SK-MEL-5 (cell line): ENCODE results near the gene TNS1. TPM values are rescaled to one million over a fixed set of nuclear protein-coding genes. Genes with fewer than 3 reads are reported as not detected.

Source experiments
- DNase-seq: peaks from one replicate; pipeline ENCODE4 v3.0.0-alpha.2; 2016; ENCODE audit warnings: low read depth, low spot score
- in situ Hi-C: cut with HindIII; loops from 2 replicates; pipeline ENCODE4 v1.10.0; 2016; ENCODE audit warnings: low sequenced_read_pairs, high pct_unique_total_duplicates, low pct_unique_long_range_greater_than_20kb
- total RNA-seq: library from RNA; depleted of rRNA; stranded (reverse); fragments of >200 nt; shearing (Covaris generic); gene quantifications from 2 replicates; pipeline ENCODE4 v1.2.3, GENCODE V29; 2014

The TNS1 gene
- total RNA-seq, 1 experiment from 2014 or later, result 2.2 TPM

GRCh38 chr2:217775920-217776503 is 226.8 kb downstream of the TNS1 start:
- in situ Hi-C loops, result no loop called here

GRCh38 chr2:217774232-217774631 is 228.6 kb downstream of the TNS1 start:
- DNase-seq, result no peak
- in situ Hi-C loops, result no loop called here

More at GRCh38 chr2:217775920-217776503, 226.8 kb downstream of the TNS1 start:
- no peak for DNase-seq

GRCh38 chr2:217773539-217773938 is 229.3 kb downstream of the TNS1 start:
- in situ Hi-C loops, result no loop called here

GRCh38 chr2:217766356-217766755 is 236.4 kb downstream of the TNS1 start:
- in situ Hi-C loops, result no loop called here
- DNase-seq, result no peak

More at GRCh38 chr2:217773539-217773938, 229.3 kb downstream of the TNS1 start:
- no peak for DNase-seq

- in situ Hi-C loops, result no loop called here
- DNase-seq, result no peak
These were observed 241.0 kb downstream of the TNS1 start for GRCh38 chr2:217761645-217762277.

- no peak for DNase-seq
- in situ Hi-C loops, result no loop called here
These were observed 242.8 kb downstream of the TNS1 start for GRCh38 chr2:217759991-217760390.

GRCh38 chr2:217757108-217757463 is 245.7 kb downstream of the TNS1 start:
- DNase-seq, result no peak
- in situ Hi-C loops, result no loop called here

GRCh38 chr2:217756375-217757107 is 246.3 kb downstream of the TNS1 start:
- in situ Hi-C loops, result no loop called here

GRCh38 chr2:217755027-217755745 is 247.6 kb downstream of the TNS1 start:
- no peak for DNase-seq
- in situ Hi-C loops, result no loop called here

More at GRCh38 chr2:217756375-217757107, 246.3 kb downstream of the TNS1 start:
- peak; percentile 69 for DNase-seq

GRCh38 chr2:217753460-217754200 is 249.2 kb downstream of the TNS1 start:
- DNase-seq, result peak; percentile 5
- in situ Hi-C loops, result no loop called here

GRCh38 chr2:217752714-217753459 is 249.9 kb downstream of the TNS1 start:
- in situ Hi-C loops, result no loop called here
- no peak for DNase-seq

- in situ Hi-C loops, result no loop called here
- DNase-seq, result no peak
These were observed 250.8 kb downstream of the TNS1 start for GRCh38 chr2:217751952-217752351.

GRCh38 chr2:217751192-217751591 is 251.6 kb downstream of the TNS1 start:
- in situ Hi-C loops, result no loop called here

More at GRCh38 chr2:217751192-217751591, 251.6 kb downstream of the TNS1 start:
- no peak for DNase-seq
